ENCODE data around the gene SCNN1A.

- TF ChIP-seq CTCF (IDR thresholded peaks at IDR 0.05) = no peak
- no peak for TF ChIP-seq POLR2A (IDR thresholded peaks at IDR 0.05; ENCODE audit: low read depth)
Measured at GRCh38 chr12:6399884-6400644, 24.7 kb upstream of the SCNN1A start.

All from esophagus muscularis mucosa (tissue), 3 donors.